BLaER1 (cell line): ENCODE results near the gene MET.

Experiments
- H3K27ac ChIP-seq: shearing (Covaris generic); formaldehyde crosslinking; 2 replicates; pipeline ENCODE4 v1.8.1; 2022
- H3K27me3 ChIP-seq: shearing (Covaris generic); formaldehyde crosslinking; 2 replicates; pipeline ENCODE4 v1.8.1; 2022
- H3K36me3 ChIP-seq: shearing (Covaris generic); formaldehyde crosslinking; 2 replicates; pipeline ENCODE4 v1.8.1; 2022
- H3K4me1 ChIP-seq: shearing (Covaris generic); formaldehyde crosslinking; 2 replicates; pipeline ENCODE4 v1.8.1; 2022
- H3K4me2 ChIP-seq: shearing (Covaris generic); formaldehyde crosslinking; 2 replicates; pipeline ENCODE4 v1.8.1; 2022
- H3K4me3 ChIP-seq: shearing (Covaris generic); formaldehyde crosslinking; 2 replicates; pipeline ENCODE4 v1.8.1; 2022
- H3K9ac ChIP-seq: shearing (Covaris generic); formaldehyde crosslinking; 2 replicates; pipeline ENCODE4 v1.8.1; 2022
- H3K9me3 ChIP-seq: shearing (Covaris generic); formaldehyde crosslinking; 2 replicates; pipeline ENCODE4 v1.8.1; 2022
- H4K20me1 ChIP-seq: shearing (Covaris generic); formaldehyde crosslinking; 2 replicates; pipeline ENCODE4 v1.8.1; 2022
- Cebpa-rat ChIP-seq: shearing (Covaris generic); IDR thresholded peaks from 2 replicates; pipeline ENCODE4 v1.8.1; 2022

MET gene

GRCh38 chr7:116788572-116789197 lies 116.7 kb downstream of the MET start:
- H3K4me2 ChIP-seq, result no peak overlapping the region
- no peaks in the 10 kb centered on the region for H3K9me3 ChIP-seq
- H3K27ac ChIP-seq, result no peak overlapping the region
- H3K36me3 ChIP-seq, result no peaks in the 10 kb centered on the region
- no peak for TF ChIP-seq Cebpa-rat
- H3K4me1 ChIP-seq, result no peaks in the 10 kb centered on the region
- no peak overlapping the region for H3K4me3 ChIP-seq
- H3K27me3 ChIP-seq, result no peaks in the 10 kb centered on the region
- H4K20me1 ChIP-seq, result no peaks in the 10 kb centered on the region
- no peak overlapping the region for H3K9ac ChIP-seq

GRCh38 chr7:116790025-116790424 lies 118.0 kb downstream of the MET start:
- Histone ChIP-seq H3K27ac (no peak overlapping the region), H3K27me3 (no peaks in the 10 kb centered on the region), H3K4me1 (no peaks in the 10 kb centered on the region), H3K9ac (no peak overlapping the region), H3K4me2 (no peak overlapping the region), H4K20me1 (no peaks in the 10 kb centered on the region), H3K36me3 (no peaks in the 10 kb centered on the region), H3K4me3 (no peak overlapping the region), H3K9me3 (no peaks in the 10 kb centered on the region)
- TF ChIP-seq Cebpa-rat, result no peak

GRCh38 chr7:116792813-116793212 lies 120.8 kb downstream of the MET start:
- Histone ChIP-seq H3K4me3 (no peak overlapping the region), H3K9ac (no peak overlapping the region), H4K20me1 (no peaks in the 10 kb centered on the region), H3K9me3 (no peaks in the 10 kb centered on the region), H3K4me1 (no peaks in the 10 kb centered on the region), H3K36me3 (no peaks in the 10 kb centered on the region), H3K27ac (no peak overlapping the region), H3K4me2 (no peak overlapping the region), H3K27me3 (no peaks in the 10 kb centered on the region)
- TF ChIP-seq Cebpa-rat, result no peak

- no peak overlapping the region for H3K4me2 ChIP-seq
- H3K4me3 ChIP-seq, result no peak overlapping the region
- H3K9me3 ChIP-seq, result no peaks in the 10 kb centered on the region
- H3K27me3 ChIP-seq, result no peaks in the 10 kb centered on the region
- no peaks in the 10 kb centered on the region for H4K20me1 ChIP-seq
- H3K27ac ChIP-seq, result no peak overlapping the region
- TF ChIP-seq Cebpa-rat, result no peak
- H3K4me1 ChIP-seq, result no peaks in the 10 kb centered on the region
- no peaks in the 10 kb centered on the region for H3K36me3 ChIP-seq
- no peak overlapping the region for H3K9ac ChIP-seq
Measured at GRCh38 chr7:116793795-116794340, 121.9 kb downstream of the MET start.

- no peak overlapping the region for H3K4me2 ChIP-seq
- TF ChIP-seq Cebpa-rat, result no peak
- no peak overlapping the region for H3K9ac ChIP-seq
- no peaks in the 10 kb centered on the region for H3K4me1 ChIP-seq
- no peak overlapping the region for H3K27ac ChIP-seq
- H3K36me3 ChIP-seq, result no peaks in the 10 kb centered on the region
- H3K27me3 ChIP-seq, result no peaks in the 10 kb centered on the region
- no peaks in the 10 kb centered on the region for H4K20me1 ChIP-seq
- H3K4me3 ChIP-seq, result no peak overlapping the region
- no peaks in the 10 kb centered on the region for H3K9me3 ChIP-seq
Measured at GRCh38 chr7:116796471-116796870, 124.5 kb downstream of the MET start.

GRCh38 chr7:116797612-116798011 lies 125.6 kb downstream of the MET start:
- Histone ChIP-seq H3K4me2 (no peak overlapping the region), H3K4me1 (no peaks in the 10 kb centered on the region), H4K20me1 (no peaks in the 10 kb centered on the region), H3K9ac (no peak overlapping the region), H3K27me3 (no peaks in the 10 kb centered on the region), H3K4me3 (no peak overlapping the region), H3K36me3 (no peaks in the 10 kb centered on the region), H3K27ac (no peak overlapping the region), H3K9me3 (no peaks in the 10 kb centered on the region)
- no peak for TF ChIP-seq Cebpa-rat

- no peak overlapping the region for H3K4me2 ChIP-seq
- H3K4me3 ChIP-seq, result no peak overlapping the region
- no peaks in the 10 kb centered on the region for H3K9me3 ChIP-seq
- no peaks in the 10 kb centered on the region for H3K27me3 ChIP-seq
- no peak for TF ChIP-seq Cebpa-rat
- no peaks in the 10 kb centered on the region for H3K36me3 ChIP-seq
- H3K9ac ChIP-seq, result no peak overlapping the region
- no peaks in the 10 kb centered on the region for H3K4me1 ChIP-seq
- no peak overlapping the region for H3K27ac ChIP-seq
- H4K20me1 ChIP-seq, result no peaks in the 10 kb centered on the region
Measured at GRCh38 chr7:116798232-116798631, 126.2 kb downstream of the MET start.

GRCh38 chr7:116799916-116800315 lies 127.9 kb downstream of the MET start:
- no peak for TF ChIP-seq Cebpa-rat
- Histone ChIP-seq H3K9me3 (no peaks in the 10 kb centered on the region), H3K4me1 (no peaks in the 10 kb centered on the region), H3K27me3 (no peaks in the 10 kb centered on the region), H3K4me3 (no peak overlapping the region), H4K20me1 (no peaks in the 10 kb centered on the region), H3K4me2 (no peak overlapping the region), H3K9ac (no peak overlapping the region), H3K27ac (no peak overlapping the region), H3K36me3 (no peaks in the 10 kb centered on the region)

- no peaks in the 10 kb centered on the region for H3K27me3 ChIP-seq
- H3K27ac ChIP-seq, result no peak overlapping the region
- H3K36me3 ChIP-seq, result no peaks in the 10 kb centered on the region
- no peaks in the 10 kb centered on the region for H3K4me1 ChIP-seq
- H3K4me3 ChIP-seq, result no peak overlapping the region
- no peak overlapping the region for H3K9ac ChIP-seq
- no peaks in the 10 kb centered on the region for H4K20me1 ChIP-seq
- H3K4me2 ChIP-seq, result no peak overlapping the region
- TF ChIP-seq Cebpa-rat, result no peak
- no peaks in the 10 kb centered on the region for H3K9me3 ChIP-seq
Measured at GRCh38 chr7:116800594-116800993, 128.6 kb downstream of the MET start.

GRCh38 chr7:116801092-116801710 lies 129.2 kb downstream of the MET start:
- Histone ChIP-seq H3K36me3 (no peaks in the 10 kb centered on the region), H3K4me3 (no peak overlapping the region), H4K20me1 (no peaks in the 10 kb centered on the region), H3K27ac (no peak overlapping the region), H3K9me3 (no peaks in the 10 kb centered on the region), H3K27me3 (no peaks in the 10 kb centered on the region), H3K4me2 (no peak overlapping the region), H3K4me1 (no peaks in the 10 kb centered on the region), H3K9ac (no peak overlapping the region)
- TF ChIP-seq Cebpa-rat, result no peak
